ENCODE data around the gene CAST. TPM values are rescaled to one million over a fixed set of nuclear protein-coding genes. Genes with fewer than 3 reads are reported as not detected.

Gene CAST
- total RNA-seq, 1 donor from 2014 or later: 183 TPM

- no peak for DNase-seq (ENCODE audit: low read depth)
These were observed 17.1 kb upstream of the CAST start for GRCh38 chr5:96645091-96645490.

- no peak for DNase-seq (ENCODE audit: low read depth)
These were observed 14.2 kb upstream of the CAST start for GRCh38 chr5:96648023-96648422.

GRCh38 chr5:96648593-96648992 lies 13.6 kb upstream of the CAST start:
- peak; percentile 30 for DNase-seq (ENCODE audit: low read depth)

- no peak for DNase-seq (ENCODE audit: low read depth)
These were observed 12.9 kb upstream of the CAST start for GRCh38 chr5:96649251-96649662.

- DNase-seq (ENCODE audit: low read depth): no peak
These were observed 12.3 kb upstream of the CAST start for GRCh38 chr5:96649681-96650540.

- no peak for DNase-seq (ENCODE audit: low read depth)
These were observed 11.1 kb upstream of the CAST start for GRCh38 chr5:96651047-96651446.

GRCh38 chr5:96651948-96652753 lies 10.0 kb upstream of the CAST start:
- DNase-seq (ENCODE audit: low read depth): no peak

GRCh38 chr5:96652769-96653454 lies 9.3 kb upstream of the CAST start:
- DNase-seq (ENCODE audit: low read depth): no peak

- no peak for DNase-seq (ENCODE audit: low read depth)
These were observed 8.0 kb upstream of the CAST start for GRCh38 chr5:96654209-96654608.

- DNase-seq (ENCODE audit: low read depth): no peak
These were observed 7.1 kb upstream of the CAST start for GRCh38 chr5:96655085-96655484.

- DNase-seq (ENCODE audit: low read depth): peak; percentile 31
These were observed 6.7 kb upstream of the CAST start for GRCh38 chr5:96655506-96655905.

- peak; percentile 87 for DNase-seq (ENCODE audit: low read depth)
These were observed 5.1 kb upstream of the CAST start for GRCh38 chr5:96657068-96657467.

- no peak for DNase-seq (ENCODE audit: low read depth)
These were observed 3.9 kb upstream of the CAST start for GRCh38 chr5:96658272-96658671.

GRCh38 chr5:96659170-96659569 lies 3.0 kb upstream of the CAST start:
- no peak for DNase-seq (ENCODE audit: low read depth)

GRCh38 chr5:96660971-96661854 lies 963 bp upstream of the CAST start:
- peak; percentile 61 for DNase-seq (ENCODE audit: low read depth)

GRCh38 chr5:96662725-96663518 lies 746 bp downstream of the CAST start:
- peak; percentile 93 for DNase-seq (ENCODE audit: low read depth)

GRCh38 chr5:96663608-96664007 lies 1.4 kb downstream of the CAST start:
- DNase-seq (ENCODE audit: low read depth): no peak

GRCh38 chr5:96664669-96665068 lies 2.5 kb downstream of the CAST start:
- no peak for DNase-seq (ENCODE audit: low read depth)

- no peak for DNase-seq (ENCODE audit: low read depth)
These were observed 6.5 kb downstream of the CAST start for GRCh38 chr5:96668725-96669124.

GRCh38 chr5:96669909-96670308 lies 7.7 kb downstream of the CAST start:
- no peak for DNase-seq (ENCODE audit: low read depth)

Measured in myocyte (in vitro differentiated cells).